Fibroblast of lung (primary cell): ENCODE results near the gene SMAGP.

Experiments
- CTCF ChIP-seq, 2 donors: IDR thresholded peaks in 1 of 2; conservative IDR thresholded peaks in 1 of 2; 1 replicate in 1 of 2; 2 replicates in 1 of 2; pipeline ENCODE4 v1.5.1; 2011 to 2012; ENCODE audit warnings: low read length in 2 of 2, control low read depth in 1 of 2, inconsistent platforms in 1 of 2, low read depth in 1 of 2, mild to moderate bottlenecking in 1 of 2
- EZH2 ChIP-seq: IDR thresholded peaks from 2 replicates; pipeline ENCODE4 v1.5.1; 2012; ENCODE audit warnings: low read length, control low read depth, mild to moderate bottlenecking; ENCODE audit errors: missing control alignments

- no peak for TF ChIP-seq CTCF (conservative IDR thresholded peaks at IDR 0.05 in 1 of 2, IDR thresholded peaks at IDR 0.05 in 1 of 2; ENCODE audit: low read depth in 1 of 2, low read length in 2 of 2)
- TF ChIP-seq EZH2, result no peak
Observed at GRCh38 chr12:51197736-51198567, 72.3 kb downstream of the SMAGP start.
